Effector memory CD4-positive, alpha-beta T cell (primary cell): Measurements from ENCODE around the gene ALDH1L2.

Experiments
- DNase-seq, 3 donors: peaks; one replicate each; pipeline ENCODE4 v3.0.0-alpha.2; 2020
- H3K27ac ChIP-seq: 2 replicates; pipeline ENCODE4 v1.7.0; 2013; ENCODE audit warnings: mild to moderate bottlenecking, low read length, moderate library complexity; ENCODE audit not compliant: insufficient read depth, poor library complexity, severe bottlenecking
- H3K27me3 ChIP-seq: replicated peaks from 2 replicates; pipeline ENCODE4 v1.7.0; 2013; ENCODE audit warnings: mild to moderate bottlenecking, low read length; ENCODE audit not compliant: insufficient read depth, control insufficient read depth, poor library complexity, severe bottlenecking
- H3K36me3 ChIP-seq: 2 replicates; pipeline ENCODE4 v1.7.0; 2013; ENCODE audit warnings: mild to moderate bottlenecking, low read length, moderate library complexity; ENCODE audit not compliant: control insufficient read depth, insufficient read depth
- H3K4me1 ChIP-seq: 2 replicates; pipeline ENCODE4 v1.7.0; 2013; ENCODE audit warnings: low read length, mild to moderate bottlenecking; ENCODE audit not compliant: control insufficient read depth, insufficient read depth, poor library complexity, severe bottlenecking
- H3K4me3 ChIP-seq: 2 replicates; pipeline ENCODE4 v1.7.0; 2013; ENCODE audit warnings: low read length, low read depth, mild to moderate bottlenecking; ENCODE audit not compliant: insufficient read depth, poor library complexity, severe bottlenecking
- H3K9me3 ChIP-seq: 2 replicates; pipeline ENCODE4 v1.7.0; 2013; ENCODE audit warnings: mild to moderate bottlenecking, low read length, moderate library complexity; ENCODE audit not compliant: control insufficient read depth

The ALDH1L2 gene

DNA sequence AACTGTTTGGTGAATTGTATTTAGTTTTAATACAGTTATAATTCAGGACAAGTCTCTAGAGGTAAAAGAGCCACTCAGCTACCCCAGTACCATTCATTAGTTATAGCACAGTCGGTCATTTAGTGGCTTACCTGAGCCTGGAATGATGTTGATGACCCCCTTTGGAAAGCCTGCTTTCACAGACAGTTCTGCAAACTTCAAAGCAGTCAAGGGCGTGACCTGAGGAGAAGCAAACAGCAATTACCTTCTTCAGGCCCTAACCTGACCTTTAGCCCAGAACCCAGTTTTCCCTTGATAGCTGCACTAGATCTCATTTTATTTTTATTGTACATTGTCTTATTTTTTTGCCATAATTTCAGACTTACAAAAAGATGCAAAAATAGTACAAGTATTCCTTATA, 43.8 kb downstream of the ALDH1L2 start:
- no peaks in the 10 kb centered on the region for H3K27me3 ChIP-seq
- no peak for DNase-seq
- H3K9me3 ChIP-seq, result no peaks in the 10 kb centered on the region
- H3K4me1 ChIP-seq, result peaks cover 3% of the 10 kb centered on the region
- H3K27ac ChIP-seq, result no peak overlapping the region
- no peaks in the 10 kb centered on the region for H3K36me3 ChIP-seq
- no peak overlapping the region for H3K4me3 ChIP-seq

DNA sequence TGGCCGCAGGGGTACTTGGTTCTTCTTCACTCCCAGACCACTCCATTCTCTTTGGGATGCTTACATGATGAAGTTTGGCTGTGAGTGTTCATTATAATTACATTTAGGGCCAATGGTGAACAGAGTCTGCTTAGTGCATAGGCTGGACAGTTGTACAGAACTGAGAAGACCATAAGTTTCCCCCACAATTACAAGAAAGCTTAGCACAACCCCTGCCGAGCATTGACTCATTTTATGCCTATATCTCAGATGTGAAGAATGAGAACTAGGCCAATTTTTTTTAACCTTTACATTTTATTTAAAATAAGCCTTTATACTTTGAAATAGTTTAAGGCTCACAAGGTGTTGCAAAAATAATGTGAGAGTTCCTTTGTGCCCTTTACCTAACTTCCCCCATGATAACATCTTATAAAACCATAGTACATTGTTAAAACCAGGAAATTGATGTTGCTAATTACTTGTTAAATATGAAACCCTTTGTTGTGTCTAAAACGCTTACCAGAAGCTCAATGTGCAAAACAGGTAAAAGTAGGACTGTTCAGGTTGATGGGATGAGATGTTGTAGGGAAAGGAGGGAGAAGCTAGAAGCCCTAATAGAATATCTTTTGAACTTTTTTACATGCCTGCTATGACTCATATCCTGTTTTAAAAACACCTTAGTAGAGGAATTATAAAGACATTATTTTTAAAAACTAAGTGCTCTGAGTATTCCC, 47.2 kb downstream of the ALDH1L2 start:
- Histone ChIP-seq H3K27me3 (no peaks in the 10 kb centered on the region), H3K9me3 (no peaks in the 10 kb centered on the region), H3K27ac (peak overlapping the region; percentile 9), H3K4me3 (no peak overlapping the region), H3K4me1 (peaks cover 3% of the 10 kb centered on the region), H3K36me3 (no peaks in the 10 kb centered on the region)
- no peak for DNase-seq

DNA sequence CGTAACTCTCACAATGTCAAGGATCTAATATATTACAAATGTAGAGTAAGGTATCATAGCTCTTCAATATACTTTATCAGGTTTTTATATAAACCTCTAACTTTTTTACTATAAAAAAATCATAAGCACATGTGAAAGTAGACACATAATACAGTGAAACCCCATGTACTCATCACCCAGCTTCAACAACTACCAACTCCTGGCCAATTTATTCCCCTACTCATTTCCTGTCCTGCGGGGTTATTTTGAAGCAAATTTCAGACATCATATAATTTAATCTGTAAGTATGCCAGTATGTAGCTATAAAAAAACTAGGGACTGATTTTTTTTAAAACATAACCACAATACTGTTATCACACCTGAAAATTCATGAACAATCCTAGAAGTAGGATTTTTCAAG, 50.4 kb downstream of the ALDH1L2 start:
- H3K4me3 ChIP-seq, result no peak overlapping the region
- H3K9me3 ChIP-seq, result no peaks in the 10 kb centered on the region
- H3K27me3 ChIP-seq, result no peaks in the 10 kb centered on the region
- H3K36me3 ChIP-seq, result no peaks in the 10 kb centered on the region
- H3K27ac ChIP-seq, result no peak overlapping the region
- no peak for DNase-seq
- H3K4me1 ChIP-seq, result peaks cover 3% of the 10 kb centered on the region

DNA sequence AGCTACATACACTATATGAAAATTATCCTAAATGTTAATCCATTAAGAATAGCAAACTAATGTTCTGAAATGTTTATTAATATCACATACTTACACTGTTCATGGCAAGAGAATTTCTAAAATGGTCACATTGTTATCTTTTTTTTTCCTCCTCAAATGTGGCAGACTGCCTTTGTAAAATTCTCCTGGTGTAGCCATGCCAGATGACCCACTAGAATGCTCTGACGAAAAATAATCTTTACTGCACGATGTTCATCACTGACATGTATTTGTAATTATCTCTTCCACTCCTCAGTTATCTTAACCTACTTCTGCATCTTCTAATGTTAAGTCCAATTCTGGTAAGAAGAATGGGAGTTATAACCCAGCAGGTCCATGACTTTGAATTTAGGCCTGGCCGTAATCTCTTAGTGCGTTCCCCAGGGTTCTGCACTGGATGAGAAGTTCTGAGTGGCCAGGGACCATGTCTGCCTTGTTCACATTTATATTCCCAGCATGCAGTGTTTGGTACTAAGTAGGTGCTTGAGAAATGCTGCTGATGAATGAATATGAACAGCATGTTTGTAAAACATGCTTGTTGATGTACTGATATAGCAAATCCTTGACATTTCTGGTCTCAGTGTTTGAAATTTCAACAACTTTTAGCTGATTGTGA, 51.4 kb downstream of the ALDH1L2 start:
- Histone ChIP-seq H3K4me1 (peaks cover 3% of the 10 kb centered on the region), H3K36me3 (no peaks in the 10 kb centered on the region), H3K9me3 (no peaks in the 10 kb centered on the region), H3K27me3 (no peaks in the 10 kb centered on the region), H3K27ac (no peak overlapping the region), H3K4me3 (no peak overlapping the region)
- DNase-seq, result no peak

DNA sequence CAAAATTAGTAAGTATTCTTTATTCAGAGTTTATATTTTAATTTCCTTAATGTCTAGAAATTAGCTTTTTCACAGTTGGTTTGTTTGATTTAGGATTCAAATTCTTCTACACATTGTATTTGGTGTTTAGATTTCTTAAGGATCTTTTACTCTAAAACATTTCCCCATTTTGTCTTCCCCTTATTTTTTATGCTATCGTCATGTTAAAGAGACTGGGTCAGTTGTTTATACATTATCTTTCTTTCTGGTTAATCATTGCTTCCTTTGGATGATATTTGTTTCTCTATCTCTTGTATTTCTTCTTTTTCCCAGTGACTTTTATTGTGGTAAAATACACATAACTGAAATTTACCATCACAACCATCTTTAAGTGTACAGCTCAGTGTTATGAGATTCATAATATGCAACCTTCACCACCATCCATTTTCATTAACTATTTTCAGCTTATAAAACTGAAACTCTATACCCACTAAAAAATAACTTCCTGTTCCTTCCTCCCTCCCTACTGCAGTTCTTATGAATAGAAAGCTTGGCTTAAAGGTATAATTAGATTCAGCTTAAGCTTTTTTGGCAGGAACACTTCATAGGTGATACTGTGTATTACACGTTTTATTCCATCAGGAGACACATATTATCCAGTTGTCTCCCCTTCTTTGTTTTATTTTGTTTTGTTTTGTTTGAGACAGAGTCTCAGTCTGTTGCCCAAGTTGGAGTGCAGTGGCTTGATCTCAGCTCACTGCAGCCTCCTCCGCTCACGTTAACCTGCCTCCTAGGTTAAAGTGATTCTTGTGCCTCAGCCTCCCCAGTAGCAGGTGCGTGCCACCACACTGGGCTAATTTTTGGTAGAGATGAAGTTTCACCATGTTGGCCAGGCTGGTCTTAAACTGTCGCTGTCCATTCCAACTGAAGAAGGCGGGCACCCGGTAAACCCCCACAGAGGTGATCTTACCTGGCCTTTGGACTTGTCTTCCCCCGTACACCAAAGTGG, 53.1 kb downstream of the ALDH1L2 start:
- H3K36me3 ChIP-seq, result no peaks in the 10 kb centered on the region
- H3K27ac ChIP-seq, result no peak overlapping the region
- no peaks in the 10 kb centered on the region for H3K4me1 ChIP-seq
- DNase-seq, result no peak
- no peaks in the 10 kb centered on the region for H3K27me3 ChIP-seq
- no peak overlapping the region for H3K4me3 ChIP-seq
- H3K9me3 ChIP-seq, result no peaks in the 10 kb centered on the region

DNA sequence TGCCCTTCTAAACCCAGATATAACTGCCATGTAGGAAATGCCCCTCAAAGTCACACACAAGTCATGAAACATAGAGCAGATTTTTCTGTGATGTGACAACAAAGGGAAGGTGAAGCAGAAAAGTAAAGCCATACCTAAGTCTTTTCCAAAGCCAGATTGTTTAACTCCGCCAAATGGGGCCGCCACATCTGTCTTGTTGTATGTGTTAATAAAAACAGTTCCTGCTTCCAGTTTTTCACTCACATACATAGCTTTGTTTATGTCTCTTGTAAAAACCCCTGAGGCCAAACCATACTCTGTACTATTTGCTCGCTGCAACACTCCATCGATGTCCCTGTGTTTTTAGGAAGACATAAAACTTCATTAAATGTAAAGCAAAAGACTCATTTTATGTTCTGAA, 57.8 kb downstream of the ALDH1L2 start:
- no peak for DNase-seq
- Histone ChIP-seq H3K36me3 (no peaks in the 10 kb centered on the region), H3K27me3 (no peaks in the 10 kb centered on the region), H3K4me1 (no peaks in the 10 kb centered on the region), H3K27ac (no peak overlapping the region), H3K9me3 (no peaks in the 10 kb centered on the region), H3K4me3 (no peak overlapping the region)

DNA sequence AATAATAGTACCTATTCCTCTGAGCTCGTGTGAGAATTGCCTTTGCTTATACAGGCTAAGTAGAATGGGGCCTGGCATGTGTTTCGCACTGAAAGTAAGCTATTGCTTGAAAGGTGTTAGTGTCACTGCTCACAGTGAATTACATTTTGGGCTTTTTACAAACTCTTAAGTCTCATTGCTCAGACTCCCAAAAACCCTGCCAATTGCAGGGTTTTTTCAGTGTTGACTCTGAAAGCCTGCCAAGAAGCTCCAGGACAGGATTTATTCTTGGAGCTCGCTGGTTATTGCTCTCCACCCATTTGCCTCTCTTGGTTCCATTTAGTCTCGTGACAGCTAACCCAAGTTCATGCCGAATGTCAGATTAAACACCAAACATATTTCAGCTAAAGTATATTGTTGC, 58.4 kb downstream of the ALDH1L2 start:
- Histone ChIP-seq H3K27me3 (no peaks in the 10 kb centered on the region), H3K9me3 (no peaks in the 10 kb centered on the region), H3K36me3 (no peaks in the 10 kb centered on the region), H3K4me3 (no peak overlapping the region), H3K27ac (no peak overlapping the region), H3K4me1 (no peaks in the 10 kb centered on the region)
- no peak for DNase-seq

DNA sequence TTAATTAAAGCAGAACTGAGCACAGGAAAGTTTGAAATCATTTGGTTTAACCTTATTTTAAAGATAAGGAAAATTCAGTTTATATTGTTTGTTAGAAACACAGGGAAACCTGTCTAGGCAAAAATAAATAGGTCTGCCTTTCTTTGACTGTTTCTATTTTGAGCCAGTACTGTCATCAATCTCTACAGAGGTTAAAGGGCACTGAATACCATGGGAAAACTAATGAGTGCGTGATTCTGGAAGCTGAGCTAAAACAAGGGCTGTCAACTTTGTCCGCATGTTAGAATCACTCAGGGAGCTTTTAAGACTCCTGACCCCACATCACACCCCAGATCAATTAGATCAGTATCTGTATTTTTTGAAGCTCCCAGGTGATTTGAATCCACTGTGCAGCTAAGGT, 59.3 kb downstream of the ALDH1L2 start:
- Histone ChIP-seq H3K4me1 (no peaks in the 10 kb centered on the region), H3K4me3 (no peak overlapping the region), H3K27ac (no peak overlapping the region), H3K27me3 (no peaks in the 10 kb centered on the region), H3K9me3 (no peaks in the 10 kb centered on the region), H3K36me3 (no peaks in the 10 kb centered on the region)
- DNase-seq, result no peak

DNA sequence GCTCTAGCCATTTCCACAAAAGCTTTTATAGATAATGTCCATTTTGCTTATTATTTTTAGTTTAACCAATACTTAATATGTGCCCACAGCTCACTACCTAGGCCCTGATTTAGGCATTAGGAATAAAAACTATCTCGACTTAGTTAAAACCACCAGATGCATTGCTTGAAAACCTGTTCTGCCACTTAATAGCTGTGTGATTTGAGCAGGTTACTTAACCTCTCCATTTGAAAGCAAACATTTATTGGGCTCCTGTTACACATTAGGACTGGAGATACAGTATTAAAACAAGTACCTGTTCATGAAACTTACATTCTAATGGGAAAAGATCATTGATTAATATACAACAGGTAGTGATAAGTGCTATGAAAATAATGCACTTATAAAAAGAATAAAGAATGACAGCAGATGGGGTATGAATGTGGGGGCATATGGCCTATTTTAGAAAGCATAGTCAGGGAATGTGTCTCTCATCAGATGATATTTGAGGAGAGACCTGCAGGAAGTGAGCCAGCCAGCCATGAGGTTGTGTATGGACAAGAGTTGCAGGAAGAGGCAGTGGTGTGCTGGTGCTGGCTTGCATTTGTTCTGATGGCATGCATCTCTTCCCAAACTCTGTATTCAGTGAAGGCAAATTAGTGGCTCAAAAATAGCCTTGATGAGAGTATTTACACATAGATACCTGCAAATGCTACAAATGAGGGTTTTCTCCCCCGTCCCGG, 63.9 kb downstream of the ALDH1L2 start:
- Histone ChIP-seq H3K27ac (no peak overlapping the region), H3K4me1 (no peaks in the 10 kb centered on the region)

More for the DNA sequence above, 63.9 kb downstream of the ALDH1L2 start:
- Histone ChIP-seq H3K36me3 (peaks cover 5% of the 10 kb centered on the region), H3K4me3 (no peak overlapping the region), H3K27me3 (no peaks in the 10 kb centered on the region), H3K9me3 (no peaks in the 10 kb centered on the region)
- DNase-seq, result no peak
